GM12878 (cell line): ENCODE measurements around the gene HSPA12B. TPM values are rescaled to one million over a fixed set of nuclear protein-coding genes. Genes with fewer than 3 reads are reported as not detected.
A peak's percentile ranks its signal among the peaks of the same experiment; 100 is the strongest.

ENCODE experiments used
- ATAC-seq: fragments of 200-7000 bp; cut with Tn5 transposase; 3 replicates; pipeline ENCODE4 v1.9.1; 2020; ENCODE audit warnings: mild to moderate bottlenecking, moderate library complexity
- BruUV-seq: library from RNA; stranded (reverse); fragments of 400-500 nt; replicated peaks from 2 replicates; lab custom pipeline; 2021; lab: Mats Ljungman, UMichigan
- CTCF ChIA-PET: fragments of 300-600 bp; sonication (Branson Sonifier 250); formaldehyde crosslinking; extraction: SDS; loops from one replicate; lab custom pipeline; 2021; ENCODE audit warnings: inconsistent platforms; lab: Yijun Ruan, JAX
- POLR2A ChIA-PET: fragments of 350-600 bp; formaldehyde crosslinking; extraction: SDS; loops from one replicate; lab custom pipeline; 2021; ENCODE audit warnings: inconsistent platforms; lab: Charles Lee
- RAD21 ChIA-PET: fragments of 300-600 bp; sonication (Branson Sonifier 250); formaldehyde crosslinking; loops from one replicate; lab custom pipeline; 2023; ENCODE audit warnings: antibody characterized with exemption; ENCODE audit not compliant: unreplicated experiment; lab: Charles Lee
- SMC1A ChIA-PET: fragments of 300-600 bp; sonication (Branson Sonifier 250); formaldehyde crosslinking; loops from one replicate; lab custom pipeline; 2023; ENCODE audit not compliant: unreplicated experiment, uncharacterized antibody; lab: Charles Lee
- DNase-seq: peaks from one replicate; pipeline ENCODE4 v3.0.0-alpha.2; 2011; ENCODE audit warnings: low read depth, low spot score
- FAIRE-seq: peaks from 3 replicates; lab custom pipeline; 2011; peaks lifted over from hg19 to GRCh38; lab: Jason Lieb, UNC
- H2AFZ ChIP-seq: 2 replicates; pipeline ENCODE4 v1.6.0; 2011; ENCODE audit warnings: low read depth, low read length, control low read depth; ENCODE audit not compliant: control insufficient read depth
- H3K27ac ChIP-seq: 2 replicates; pipeline ENCODE4 v1.5.1; 2011; ENCODE audit warnings: control low read depth; ENCODE audit not compliant: control insufficient read depth, insufficient read depth
- H3K27me3 ChIP-seq, 2 experiments: replicated peaks in 1 of 2; 2 replicates each; pipeline versions ENCODE4 v1.6.0 to v1.6.1; 2011; ENCODE audit warnings: low read length in 1 of 2; ENCODE audit not compliant: control insufficient read depth in 2 of 2, insufficient read depth in 2 of 2
- H3K36me3 ChIP-seq, 2 experiments: 2 replicates each; pipeline ENCODE4 v1.5.1; 2011; ENCODE audit warnings: low read length in 1 of 2; ENCODE audit not compliant: control insufficient read depth in 2 of 2, insufficient read depth in 2 of 2
- H3K4me1 ChIP-seq: 2 replicates; pipeline ENCODE4 v1.6.1; 2011; ENCODE audit warnings: mild to moderate bottlenecking, low read length, moderate library complexity, mixed read lengths; ENCODE audit not compliant: control insufficient read depth, insufficient read depth
- H3K4me2 ChIP-seq: 2 replicates; pipeline ENCODE4 v1.6.0; 2011; ENCODE audit warnings: control low read depth; ENCODE audit not compliant: control insufficient read depth, insufficient read depth
- H3K4me3 ChIP-seq: fragments of 200-600 bp; sonication (generic); 2 replicates; pipeline ENCODE4 v1.5.1; 2016
- H3K79me2 ChIP-seq: 2 replicates; pipeline ENCODE4 v1.6.0; 2011; ENCODE audit warnings: low read length; ENCODE audit not compliant: control insufficient read depth, insufficient read depth
- H3K9ac ChIP-seq: 2 replicates; pipeline ENCODE4 v1.8.0; 2011; ENCODE audit warnings: low read length, control low read depth, mixed read lengths; ENCODE audit not compliant: control insufficient read depth, insufficient read depth
- H3K9me3 ChIP-seq: replicated peaks from 3 replicates; pipeline ENCODE4 v1.5.1; 2011; ENCODE audit warnings: mild to moderate bottlenecking, low read length; ENCODE audit not compliant: control insufficient read depth, insufficient read depth
- H4K20me1 ChIP-seq: 2 replicates; pipeline ENCODE4 v1.6.0; 2011; ENCODE audit not compliant: control insufficient read depth, insufficient read depth
- CBX5 ChIP-seq: sonication (generic); IDR thresholded peaks from 2 replicates; pipeline ENCODE4 v1.6.1; 2016; ENCODE audit warnings: low read depth, moderate library complexity, mild to moderate bottlenecking, inconsistent platforms
- FOS ChIP-seq: IDR thresholded peaks from 3 replicates; pipeline ENCODE4 v1.6.1; 2011; ENCODE audit warnings: borderline replicate concordance; ENCODE audit not compliant: insufficient read length; ENCODE audit errors: extremely low read depth
- HCFC1 ChIP-seq: fragments of 150-350 bp; IDR thresholded peaks from 2 replicates; pipeline ENCODE4 v1.6.1; 2014; ENCODE audit warnings: low read length
- PAX8 ChIP-seq: fragments of 450-650 bp; IDR thresholded peaks from 2 replicates; pipeline ENCODE4 v1.6.1; 2017; ENCODE audit warnings: mild to moderate bottlenecking, moderate library complexity
- WGBS: methylation state at CpG from one replicate; pipeline ENCODE4 v1.1.6; 2016; ENCODE audit warnings: low lambda C conversion rate; ENCODE audit not compliant: insufficient replicate concordance, insufficient coverage; ENCODE audit errors: missing lambda C conversion rate; 5-methylcytosine and 5-hydroxymethylcytosine counted together
- in situ Hi-C: fragments of 300-500 bp; cut with MboI; formaldehyde crosslinking; loops from 9 replicates; pipeline ENCODE4 v1.14.3; 2018; ENCODE audit warnings: mixed read lengths
- intact Hi-C: fragments of 100-400 bp; cut with micrococcal nuclease; formaldehyde crosslinking; loops from one replicate; pipeline ENCODE4 v1.14.2; 2022; ENCODE audit not compliant: unreplicated experiment
- polyA plus RNA-seq, 11 experiments: library from polyadenylated mRNA; depleted of rRNA in 4 of 11; unstranded in 6 of 11; stranded (reverse) in 5 of 11; fragments of >200 nt; fragmentation: Nextera tagmentation in 4 of 11; fragmentation: Illumina TruSeq in 1 of 11; extraction: Ambion mirVana in 4 of 11; extraction: Trizol in 1 of 11; gene quantifications; 1 replicate in 1 of 11; 2 replicates in 10 of 11; pipeline versions ENCODE4 v1.2.1 to v1.2.3, GENCODE V29; 2011 to 2016; ENCODE audit warnings: inconsistent platforms in 2 of 11, missing spikeins in 2 of 11, low read depth in 1 of 11
- total RNA-seq, 4 experiments: library from RNA; depleted of rRNA in 3 of 4; stranded (reverse); fragments of >200 nt in 3 of 4; fragmentation: Illumina TruSeq in 1 of 4; extraction: Trizol in 1 of 4; gene quantifications; 2 replicates each; pipeline versions ENCODE4 v1.2.1 to v1.2.3, GENCODE V29; 2013 to 2021
- TF ChIP-seq, protein P1 (sequence below): IDR thresholded peaks from 2 replicates; pipeline ENCODE4 v1.6.1; 2011; ENCODE audit warnings: mild to moderate bottlenecking, low read depth, low read length, moderate library complexity; ENCODE audit not compliant: insufficient replicate concordance

HSPA12B gene
- total and polyA plus RNA-seq, 10 of the 15 experiments (the other 5 are each of a cell fraction or from before 2014, with no cell fraction given), result 0.08 TPM; not detected in 9

DNA sequence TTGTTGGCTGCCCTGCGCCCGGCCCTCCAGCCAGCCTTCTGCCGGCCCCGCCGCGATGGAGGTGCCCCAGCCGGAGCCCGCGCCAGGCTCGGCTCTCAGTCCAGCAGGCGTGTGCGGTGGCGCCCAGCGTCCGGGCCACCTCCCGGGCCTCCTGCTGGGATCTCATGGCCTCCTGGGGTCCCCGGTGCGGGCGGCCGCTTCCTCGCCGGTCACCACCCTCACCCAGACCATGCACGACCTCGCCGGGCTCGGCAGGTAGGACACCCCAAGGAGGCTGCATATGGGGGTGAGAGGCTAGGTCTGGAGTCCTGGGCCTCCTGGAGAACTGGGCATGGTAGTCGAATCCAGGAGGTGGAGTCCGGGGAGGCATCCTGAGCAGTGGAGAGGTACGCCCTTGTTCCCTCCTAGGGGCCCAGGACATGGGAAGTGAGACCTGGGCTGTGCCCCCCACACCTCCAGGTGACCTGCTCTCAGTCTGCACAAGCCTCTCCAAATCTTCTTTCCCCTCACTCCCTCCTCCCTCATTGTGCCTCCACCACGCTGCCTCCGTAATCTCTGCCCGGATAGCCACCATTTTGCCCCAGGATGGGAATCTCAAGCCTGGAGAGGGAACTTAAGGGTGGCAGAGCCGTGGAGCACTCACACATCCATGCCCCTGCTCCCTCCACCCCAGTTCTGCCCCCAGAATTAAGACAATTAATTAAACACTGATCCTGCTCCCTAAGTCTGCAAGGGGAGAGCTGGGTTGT, 64.2 kb downstream of the HSPA12B start:
- peaks cover 18% of the 10 kb centered on the region for H3K79me2 ChIP-seq
- ChIA-PET CTCF (interaction anchor here (1.1 to 2.1 kb wide), 3 partner anchors 9 to 58 kb away, joined by 3 to 30 read pairs (median 5); partner anchors contain the start of gene AP5S1), SMC1A (interaction anchor here (1.2 to 1.4 kb wide), 2 partner anchors 22 to 24 kb away, joined by 3 to 5 read pairs; partner anchors contain the start of gene AP5S1), RAD21 (interaction anchor here (0.8 to 1.4 kb wide), 5 partner anchors 9 to 275 kb away, joined by 3 to 5 read pairs (median 4); partner anchors contain the start of gene AP5S1), POLR2A (interaction anchor here (0.6 to 1.1 kb wide), 4 partner anchors 24 to 1173 kb away, joined by 3 to 6 read pairs (median 3); partner anchors contain the start of gene AP5S1)
- no peak overlapping the region; the same call in 1 of the 2 replicates for H2AFZ ChIP-seq
- H3K36me3 ChIP-seq, result peaks cover 5 to 12% of the 10 kb centered on the region in 2 experiments; a peak in 3 of 4 replicates
- FAIRE-seq, result no peak
- no peak for DNase-seq
- H3K9ac ChIP-seq, result peak overlapping the region; percentile 68
- no peaks in the 10 kb centered on the region for H3K9me3 ChIP-seq
- TF ChIP-seq HCFC1, result no peak
- no peak for TF ChIP-seq PAX8
- no peak for TF ChIP-seq CBX5
- TF ChIP-seq, protein P1, sequence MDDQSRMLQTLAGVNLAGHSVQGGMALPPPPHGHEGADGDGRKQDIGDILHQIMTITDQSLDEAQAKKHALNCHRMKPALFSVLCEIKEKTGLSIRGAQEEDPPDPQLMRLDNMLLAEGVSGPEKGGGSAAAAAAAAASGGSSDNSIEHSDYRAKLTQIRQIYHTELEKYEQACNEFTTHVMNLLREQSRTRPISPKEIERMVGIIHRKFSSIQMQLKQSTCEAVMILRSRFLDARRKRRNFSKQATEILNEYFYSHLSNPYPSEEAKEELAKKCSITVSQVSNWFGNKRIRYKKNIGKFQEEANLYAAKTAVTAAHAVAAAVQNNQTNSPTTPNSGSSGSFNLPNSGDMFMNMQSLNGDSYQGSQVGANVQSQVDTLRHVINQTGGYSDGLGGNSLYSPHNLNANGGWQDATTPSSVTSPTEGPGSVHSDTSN, result no peak
- TF ChIP-seq FOS, result no peak
- no TSS peak for BruUV-seq
- H3K4me2 ChIP-seq, result peak overlapping the region; percentile 85
- H3K4me3 ChIP-seq, result peak overlapping the region; percentile 77
- H3K27me3 ChIP-seq, result no peaks in the 10 kb centered on the region
- peaks cover 36% of the 10 kb centered on the region for H3K4me1 ChIP-seq
- ATAC-seq, result peak; percentile 18
- intact Hi-C loops, result loop anchor here (5.0 kb wide), 1 partner anchor 111 kb away; no protein-coding TSS in a partner anchor
- no peaks in the 10 kb centered on the region for H4K20me1 ChIP-seq
- H3K27ac ChIP-seq, result peak overlapping the region; percentile 62
- in situ Hi-C loops, result no loop called here
- WGBS, result 10% methylated on average over 27 of the region's 33 CpGs
